ENCODE measurements around the gene NTN5. TPM values are rescaled to one million over a fixed set of nuclear protein-coding genes. Genes with fewer than 3 reads are reported as not detected.

NTN5 gene
- total RNA-seq, 1 experiment from 2014 or later, result 0.55 TPM

DNA sequence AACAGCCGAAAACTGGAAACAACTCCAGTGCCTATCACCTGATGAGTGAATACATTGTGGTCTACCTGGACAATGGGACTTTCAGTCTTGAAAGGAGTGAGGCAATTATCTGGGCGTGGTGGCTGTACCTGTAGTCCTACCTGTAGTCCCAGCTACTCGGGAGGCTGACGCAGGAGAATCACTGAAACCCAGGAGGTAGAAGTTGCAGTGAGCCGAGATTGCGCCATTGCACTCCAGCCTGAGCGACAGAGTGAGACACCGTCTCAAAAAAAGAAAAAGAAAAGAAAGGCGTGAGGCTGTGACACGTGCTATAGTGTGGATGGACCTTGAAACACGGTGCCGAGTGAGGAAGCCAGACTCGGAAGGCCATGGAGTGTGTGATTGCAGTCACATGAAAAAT lies 4.1 kb upstream of the NTN5 start:
- Mint-ChIP-seq H3K4me3 (no peak overlapping the region), H3K27ac (no peak overlapping the region; a peak in 1 of 7 replicates), H3K4me1 (peaks cover 26 to 30% of the 10 kb centered on the region in 2 experiments), H3K9me3 (no peaks in the 10 kb centered on the region), H3K27me3 (ENCODE audit: low read depth) (peaks cover 7% of the 10 kb centered on the region), H3K36me3 (ENCODE audit: insufficient read depth in 1 of 3, low read depth in 3 of 3) (no peaks in the 10 kb centered on the region)
- no peak overlapping the region for H3K18ac ChIP-seq (ENCODE audit: insufficient read length, low read depth, low read length)
- H3K23ac ChIP-seq (ENCODE audit: insufficient read length, low read depth, low read length), result no peak overlapping the region
- no peak overlapping the region for H3T11ph ChIP-seq (ENCODE audit: low read length)
- no peaks in the 10 kb centered on the region for H3K79me1 ChIP-seq (ENCODE audit: insufficient read depth, low read depth, low read length, poor library complexity, severe bottlenecking)
- H2BK20ac ChIP-seq (ENCODE audit: low read depth, low read length, poor library complexity, severe bottlenecking), result no peak overlapping the region
- H3K4me2 ChIP-seq (ENCODE audit: insufficient read depth, insufficient read length, low read length), result no peak overlapping the region
- H4K5ac ChIP-seq (ENCODE audit: insufficient read length, low read depth, low read length), result no peak overlapping the region
- H2AFZ ChIP-seq (ENCODE audit: low read length), result no peak overlapping the region
- H4K20me1 ChIP-seq (ENCODE audit: control insufficient read depth, insufficient read depth, insufficient read length), result no peaks in the 10 kb centered on the region
- no peak overlapping the region for H3K9ac ChIP-seq (ENCODE audit: extremely low read depth, insufficient read length, low read length)
- no peak overlapping the region for H3K4ac ChIP-seq (ENCODE audit: low read depth, low read length)
- no peaks in the 10 kb centered on the region for H3K79me2 ChIP-seq (ENCODE audit: insufficient read depth, low read length)
- H2BK5ac ChIP-seq (ENCODE audit: insufficient read length, low read length), result no peak overlapping the region
- no peak overlapping the region for H2BK120ac ChIP-seq (ENCODE audit: low read depth, low read length, poor library complexity, severe bottlenecking)
- no peak overlapping the region for H3K56ac ChIP-seq (ENCODE audit: insufficient read length, low read depth, low read length)
- H3K9me3 ChIP-seq (ENCODE audit: control insufficient read depth, low read depth, low read length), result no peaks in the 10 kb centered on the region
- TF ChIP-seq, protein P1, sequence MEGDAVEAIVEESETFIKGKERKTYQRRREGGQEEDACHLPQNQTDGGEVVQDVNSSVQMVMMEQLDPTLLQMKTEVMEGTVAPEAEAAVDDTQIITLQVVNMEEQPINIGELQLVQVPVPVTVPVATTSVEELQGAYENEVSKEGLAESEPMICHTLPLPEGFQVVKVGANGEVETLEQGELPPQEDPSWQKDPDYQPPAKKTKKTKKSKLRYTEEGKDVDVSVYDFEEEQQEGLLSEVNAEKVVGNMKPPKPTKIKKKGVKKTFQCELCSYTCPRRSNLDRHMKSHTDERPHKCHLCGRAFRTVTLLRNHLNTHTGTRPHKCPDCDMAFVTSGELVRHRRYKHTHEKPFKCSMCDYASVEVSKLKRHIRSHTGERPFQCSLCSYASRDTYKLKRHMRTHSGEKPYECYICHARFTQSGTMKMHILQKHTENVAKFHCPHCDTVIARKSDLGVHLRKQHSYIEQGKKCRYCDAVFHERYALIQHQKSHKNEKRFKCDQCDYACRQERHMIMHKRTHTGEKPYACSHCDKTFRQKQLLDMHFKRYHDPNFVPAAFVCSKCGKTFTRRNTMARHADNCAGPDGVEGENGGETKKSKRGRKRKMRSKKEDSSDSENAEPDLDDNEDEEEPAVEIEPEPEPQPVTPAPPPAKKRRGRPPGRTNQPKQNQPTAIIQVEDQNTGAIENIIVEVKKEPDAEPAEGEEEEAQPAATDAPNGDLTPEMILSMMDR (conservative IDR thresholded peaks at IDR 0.05), result no peak
- H3K4me1 ChIP-seq (ENCODE audit: insufficient read depth, low read length), result no peaks in the 10 kb centered on the region; the same call in 1 of the 2 replicates
- H3K27me3 ChIP-seq (ENCODE audit: insufficient read depth, low read length), result no peaks in the 10 kb centered on the region
- no peak overlapping the region for H2BK12ac ChIP-seq (ENCODE audit: insufficient read length, low read depth, low read length)
- no peak for DNase-seq
- H4K8ac ChIP-seq (replicated peaks; ENCODE audit: insufficient read length, low read depth, low read length), result no peak overlapping the region
- no peaks in the 10 kb centered on the region for H3K23me2 ChIP-seq (ENCODE audit: insufficient read length, low read depth, low read length, poor library complexity, severe bottlenecking)
- no CpG with 5 or more reads among the region's 13 CpGs for WGBS (ENCODE audit: extremely low coverage, insufficient read length, low lambda C conversion rate)
- H3K27ac ChIP-seq (ENCODE audit: insufficient read length, low read depth, low read length), result no peak overlapping the region
- no peak overlapping the region for H3K14ac ChIP-seq (ENCODE audit: insufficient read depth, low read length)
- no peak overlapping the region for H4K91ac ChIP-seq (ENCODE audit: insufficient read length, low read depth, low read length)
- H2AK5ac ChIP-seq (ENCODE audit: insufficient read length, low read length), result no peak overlapping the region
- H2BK15ac ChIP-seq (ENCODE audit: low read depth, low read length), result no peak overlapping the region
